ENCODE data around the gene BLOC1S6.

DNA sequence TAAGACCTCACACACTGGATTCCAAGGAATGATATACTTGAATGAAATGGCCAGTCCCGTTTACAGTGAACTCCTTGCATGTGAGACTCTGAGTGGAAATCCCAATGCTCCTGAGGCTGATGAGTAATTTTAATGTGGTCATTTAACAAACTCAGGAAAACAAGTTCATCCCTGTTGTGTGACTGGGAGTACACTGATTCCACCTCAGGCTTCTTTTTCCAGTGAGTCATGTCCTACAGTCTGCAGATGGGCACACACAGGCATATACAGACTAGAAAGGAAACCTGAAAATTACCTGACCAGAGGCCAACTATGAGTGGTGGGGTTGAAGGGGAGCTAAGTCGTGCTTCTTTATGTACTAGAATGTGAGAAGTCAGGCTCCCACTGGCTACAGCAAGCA lies 53.4 kb downstream of the BLOC1S6 start:
- TF ChIP-seq, protein P1, sequence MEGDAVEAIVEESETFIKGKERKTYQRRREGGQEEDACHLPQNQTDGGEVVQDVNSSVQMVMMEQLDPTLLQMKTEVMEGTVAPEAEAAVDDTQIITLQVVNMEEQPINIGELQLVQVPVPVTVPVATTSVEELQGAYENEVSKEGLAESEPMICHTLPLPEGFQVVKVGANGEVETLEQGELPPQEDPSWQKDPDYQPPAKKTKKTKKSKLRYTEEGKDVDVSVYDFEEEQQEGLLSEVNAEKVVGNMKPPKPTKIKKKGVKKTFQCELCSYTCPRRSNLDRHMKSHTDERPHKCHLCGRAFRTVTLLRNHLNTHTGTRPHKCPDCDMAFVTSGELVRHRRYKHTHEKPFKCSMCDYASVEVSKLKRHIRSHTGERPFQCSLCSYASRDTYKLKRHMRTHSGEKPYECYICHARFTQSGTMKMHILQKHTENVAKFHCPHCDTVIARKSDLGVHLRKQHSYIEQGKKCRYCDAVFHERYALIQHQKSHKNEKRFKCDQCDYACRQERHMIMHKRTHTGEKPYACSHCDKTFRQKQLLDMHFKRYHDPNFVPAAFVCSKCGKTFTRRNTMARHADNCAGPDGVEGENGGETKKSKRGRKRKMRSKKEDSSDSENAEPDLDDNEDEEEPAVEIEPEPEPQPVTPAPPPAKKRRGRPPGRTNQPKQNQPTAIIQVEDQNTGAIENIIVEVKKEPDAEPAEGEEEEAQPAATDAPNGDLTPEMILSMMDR (IDR thresholded peaks at IDR 0.05): no peak
- TF ChIP-seq POLR2A (IDR thresholded peaks at IDR 0.05): no peak

All from esophagus squamous epithelium (tissue), 4 donors.